ENCODE measurements around the gene ZNF407. TPM values are rescaled to one million over a fixed set of nuclear protein-coding genes. Genes with fewer than 3 reads are reported as not detected.

ZNF407 gene
- total and polyA plus RNA-seq, 2 of the 13 experiments (the other 11 are each of a cell fraction or from before 2014, with no cell fraction given), result 2.3 to 8.7 TPM

DNA sequence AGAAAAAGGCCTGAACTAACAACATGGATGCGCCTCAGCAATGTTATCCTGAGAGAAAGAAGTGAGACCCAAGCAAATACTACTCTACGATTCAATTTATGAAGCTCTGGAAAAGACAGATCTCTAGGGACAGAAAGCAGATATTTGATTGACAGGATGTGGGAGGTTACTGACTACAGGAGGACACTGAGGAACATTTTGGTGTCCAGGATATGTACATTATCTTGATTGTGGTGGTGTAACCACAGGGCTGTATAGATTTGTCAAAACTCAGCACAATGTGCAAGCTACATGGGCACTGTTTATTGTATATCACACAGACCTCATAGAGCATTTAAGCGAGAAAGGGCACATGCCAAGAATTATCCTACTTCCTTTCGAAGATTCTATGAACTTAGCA, 391.5 kb downstream of the ZNF407 start (continued):
- TF ChIP-seq, protein P1, sequence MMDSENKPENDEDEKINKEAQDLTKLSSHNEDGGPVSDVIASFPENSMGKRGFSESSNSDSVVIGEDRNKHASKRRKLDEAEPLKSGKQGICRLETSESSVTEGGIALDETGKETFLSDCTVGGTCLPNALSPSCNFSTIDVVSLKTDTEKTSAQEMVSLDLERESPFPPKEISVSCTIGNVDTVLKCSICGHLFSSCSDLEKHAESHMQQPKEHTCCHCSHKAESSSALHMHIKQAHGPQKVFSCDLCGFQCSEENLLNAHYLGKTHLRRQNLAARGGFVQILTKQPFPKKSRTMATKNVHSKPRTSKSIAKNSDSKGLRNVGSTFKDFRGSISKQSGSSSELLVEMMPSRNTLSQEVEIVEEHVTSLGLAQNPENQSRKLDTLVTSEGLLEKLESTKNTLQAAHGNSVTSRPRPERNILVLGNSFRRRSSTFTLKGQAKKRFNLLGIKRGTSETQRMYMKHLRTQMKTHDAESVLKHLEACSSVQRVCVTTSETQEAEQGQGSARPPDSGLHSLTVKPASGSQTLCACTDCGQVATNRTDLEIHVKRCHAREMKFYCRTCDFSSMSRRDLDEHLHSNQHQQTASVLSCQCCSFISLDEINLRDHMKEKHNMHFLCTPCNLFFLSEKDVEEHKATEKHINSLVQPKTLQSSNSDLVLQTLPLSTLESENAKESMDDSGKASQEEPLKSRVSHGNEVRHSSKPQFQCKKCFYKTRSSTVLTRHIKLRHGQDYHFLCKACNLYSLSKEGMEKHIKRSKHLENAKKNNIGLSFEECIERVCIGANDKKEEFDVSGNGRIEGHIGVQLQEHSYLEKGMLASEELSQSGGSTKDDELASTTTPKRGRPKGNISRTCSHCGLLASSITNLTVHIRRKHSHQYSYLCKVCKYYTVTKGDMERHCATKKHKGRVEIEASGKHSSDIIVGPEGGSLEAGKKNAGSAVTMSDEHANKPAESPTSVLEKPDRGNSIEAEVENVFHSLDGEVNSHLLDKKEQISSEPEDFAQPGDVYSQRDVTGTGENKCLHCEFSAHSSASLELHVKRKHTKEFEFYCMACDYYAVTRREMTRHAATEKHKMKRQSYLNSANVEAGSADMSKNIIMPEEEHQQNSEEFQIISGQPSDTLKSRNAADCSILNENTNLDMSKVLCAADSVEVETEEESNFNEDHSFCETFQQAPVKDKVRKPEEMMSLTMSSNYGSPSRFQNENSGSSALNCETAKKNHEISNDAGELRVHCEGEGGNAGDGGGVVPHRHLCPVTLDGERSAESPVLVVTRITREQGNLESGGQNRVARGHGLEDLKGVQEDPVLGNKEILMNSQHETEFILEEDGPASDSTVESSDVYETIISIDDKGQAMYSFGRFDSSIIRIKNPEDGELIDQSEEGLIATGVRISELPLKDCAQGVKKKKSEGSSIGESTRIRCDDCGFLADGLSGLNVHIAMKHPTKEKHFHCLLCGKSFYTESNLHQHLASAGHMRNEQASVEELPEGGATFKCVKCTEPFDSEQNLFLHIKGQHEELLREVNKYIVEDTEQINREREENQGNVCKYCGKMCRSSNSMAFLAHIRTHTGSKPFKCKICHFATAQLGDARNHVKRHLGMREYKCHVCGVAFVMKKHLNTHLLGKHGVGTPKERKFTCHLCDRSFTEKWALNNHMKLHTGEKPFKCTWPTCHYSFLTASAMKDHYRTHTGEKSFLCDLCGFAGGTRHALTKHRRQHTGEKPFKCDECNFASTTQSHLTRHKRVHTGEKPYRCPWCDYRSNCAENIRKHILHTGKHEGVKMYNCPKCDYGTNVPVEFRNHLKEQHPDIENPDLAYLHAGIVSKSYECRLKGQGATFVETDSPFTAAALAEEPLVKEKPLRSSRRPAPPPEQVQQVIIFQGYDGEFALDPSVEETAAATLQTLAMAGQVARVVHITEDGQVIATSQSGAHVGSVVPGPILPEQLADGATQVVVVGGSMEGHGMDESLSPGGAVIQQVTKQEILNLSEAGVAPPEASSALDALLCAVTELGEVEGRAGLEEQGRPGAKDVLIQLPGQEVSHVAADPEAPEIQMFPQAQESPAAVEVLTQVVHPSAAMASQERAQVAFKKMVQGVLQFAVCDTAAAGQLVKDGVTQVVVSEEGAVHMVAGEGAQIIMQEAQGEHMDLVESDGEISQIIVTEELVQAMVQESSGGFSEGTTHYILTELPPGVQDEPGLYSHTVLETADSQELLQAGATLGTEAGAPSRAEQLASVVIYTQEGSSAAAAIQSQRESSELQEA (CRISPR knock-in tag; IDR thresholded peaks at IDR 0.05; ENCODE audit: not compliant biosample characterization), result no peak
- TF ChIP-seq, protein P2, sequence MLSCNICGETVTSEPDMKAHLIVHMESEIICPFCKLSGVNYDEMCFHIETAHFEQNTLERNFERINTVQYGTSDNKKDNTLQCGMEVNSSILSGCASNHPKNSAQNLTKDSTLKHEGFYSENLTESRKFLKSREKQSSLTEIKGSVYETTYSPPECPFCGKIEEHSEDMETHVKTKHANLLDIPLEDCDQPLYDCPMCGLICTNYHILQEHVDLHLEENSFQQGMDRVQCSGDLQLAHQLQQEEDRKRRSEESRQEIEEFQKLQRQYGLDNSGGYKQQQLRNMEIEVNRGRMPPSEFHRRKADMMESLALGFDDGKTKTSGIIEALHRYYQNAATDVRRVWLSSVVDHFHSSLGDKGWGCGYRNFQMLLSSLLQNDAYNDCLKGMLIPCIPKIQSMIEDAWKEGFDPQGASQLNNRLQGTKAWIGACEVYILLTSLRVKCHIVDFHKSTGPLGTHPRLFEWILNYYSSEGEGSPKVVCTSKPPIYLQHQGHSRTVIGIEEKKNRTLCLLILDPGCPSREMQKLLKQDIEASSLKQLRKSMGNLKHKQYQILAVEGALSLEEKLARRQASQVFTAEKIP (CRISPR knock-in tag; IDR thresholded peaks at IDR 0.05; ENCODE audit: borderline replicate concordance), result no peak
- TF ChIP-seq ETV5 (CRISPR knock-in tag; IDR thresholded peaks at IDR 0.05; ENCODE audit: borderline replicate concordance), result no peak
- no peak for TF ChIP-seq CCAR2 (optimal IDR thresholded peaks at IDR 0.05; ENCODE audit: low read depth, low read length)
- TF ChIP-seq ZFYVE20 (CRISPR knock-in tag; IDR thresholded peaks at IDR 0.05; ENCODE audit: borderline replicate concordance, low read depth), result no peak
- no peak for TF ChIP-seq SAP130 (CRISPR knock-in tag; IDR thresholded peaks at IDR 0.05; ENCODE audit: low read depth)
- TF ChIP-seq ETV6 (CRISPR knock-in tag; conservative IDR thresholded peaks at IDR 0.05), result no peak
- TF ChIP-seq PLRG1 (conservative IDR thresholded peaks at IDR 0.05), result no peak
